Measurements from ENCODE around the gene GPSM3. TPM values are rescaled to one million over a fixed set of nuclear protein-coding genes. Genes with fewer than 3 reads are reported as not detected.

The GPSM3 gene
- polyA plus RNA-seq, 1 experiment: 13.3 TPM

- CTCF ChIA-PET: interaction anchor here (1.0 kb wide), 1 partner anchor 129 kb away, joined by 3 read pairs; no protein-coding TSS in a partner anchor
- POLR2A ChIA-PET: no interaction called here
These were observed 25.7 kb upstream of the GPSM3 start for GRCh38 chr6:32218167-32218566.

GRCh38 chr6:32216998-32217397 is 24.6 kb upstream of the GPSM3 start:
- DNase-seq (ENCODE audit: low read depth): no peak
- Histone ChIP-seq H3K36me3 (ENCODE audit: control insufficient read depth, insufficient read depth, low read length) (no peaks in the 10 kb centered on the region), H3K27me3 (ENCODE audit: control insufficient read depth, insufficient read depth, low read length) (peaks cover 16% of the 10 kb centered on the region), H3K4me3 (ENCODE audit: low read depth, low read length) (no peak overlapping the region)
- ChIA-PET POLR2A (no interaction called here), CTCF (no interaction called here)
- TF ChIP-seq CTCF (IDR thresholded peaks at IDR 0.05; ENCODE audit: insufficient read depth, low read depth, low read length): no peak

More at GRCh38 chr6:32218167-32218566, 25.7 kb upstream of the GPSM3 start:
- H3K36me3 ChIP-seq (ENCODE audit: control insufficient read depth, insufficient read depth, low read length): no peaks in the 10 kb centered on the region
- no peak for TF ChIP-seq CTCF (IDR thresholded peaks at IDR 0.05; ENCODE audit: insufficient read depth, low read depth, low read length)
- no peak for DNase-seq (ENCODE audit: low read depth)
- H3K27me3 ChIP-seq (ENCODE audit: control insufficient read depth, insufficient read depth, low read length): peaks cover 14% of the 10 kb centered on the region
- H3K4me3 ChIP-seq (ENCODE audit: low read depth, low read length): no peak overlapping the region

- Histone ChIP-seq H3K36me3 (ENCODE audit: control insufficient read depth, insufficient read depth, low read length) (no peaks in the 10 kb centered on the region), H3K4me3 (ENCODE audit: low read depth, low read length) (no peak overlapping the region), H3K27me3 (ENCODE audit: control insufficient read depth, insufficient read depth, low read length) (peaks cover 16% of the 10 kb centered on the region)
- no peak for DNase-seq (ENCODE audit: low read depth)
- TF ChIP-seq CTCF (IDR thresholded peaks at IDR 0.05; ENCODE audit: insufficient read depth, low read depth, low read length): no peak
- POLR2A ChIA-PET: no interaction called here
- CTCF ChIA-PET: no interaction called here
These were observed 23.8 kb upstream of the GPSM3 start for GRCh38 chr6:32216285-32216684.

GRCh38 chr6:32215617-32216016 is 23.2 kb upstream of the GPSM3 start:
- POLR2A ChIA-PET: no interaction called here

GRCh38 chr6:32214126-32214525 is 21.7 kb upstream of the GPSM3 start:
- Histone ChIP-seq H3K36me3 (ENCODE audit: control insufficient read depth, insufficient read depth, low read length) (no peaks in the 10 kb centered on the region), H3K27me3 (ENCODE audit: control insufficient read depth, insufficient read depth, low read length) (peaks cover 12% of the 10 kb centered on the region), H3K4me3 (ENCODE audit: low read depth, low read length) (no peak overlapping the region)
- no peak for DNase-seq (ENCODE audit: low read depth)
- POLR2A ChIA-PET: no interaction called here
- TF ChIP-seq CTCF (IDR thresholded peaks at IDR 0.05; ENCODE audit: insufficient read depth, low read depth, low read length): no peak
- CTCF ChIA-PET: no interaction called here

More at GRCh38 chr6:32215617-32216016, 23.2 kb upstream of the GPSM3 start:
- no peaks in the 10 kb centered on the region for H3K36me3 ChIP-seq (ENCODE audit: control insufficient read depth, insufficient read depth, low read length)
- CTCF ChIA-PET: interaction anchor here (1.6 kb wide), 1 partner anchor 30 kb away, joined by 5 read pairs; no protein-coding TSS in a partner anchor
- no peak for DNase-seq (ENCODE audit: low read depth)
- no peak overlapping the region for H3K4me3 ChIP-seq (ENCODE audit: low read depth, low read length)
- no peak for TF ChIP-seq CTCF (IDR thresholded peaks at IDR 0.05; ENCODE audit: insufficient read depth, low read depth, low read length)
- H3K27me3 ChIP-seq (ENCODE audit: control insufficient read depth, insufficient read depth, low read length): peaks cover 16% of the 10 kb centered on the region

Data from BJ (cell line).